ENCODE measurements around the gene MLANA.

Gene MLANA

DNA sequence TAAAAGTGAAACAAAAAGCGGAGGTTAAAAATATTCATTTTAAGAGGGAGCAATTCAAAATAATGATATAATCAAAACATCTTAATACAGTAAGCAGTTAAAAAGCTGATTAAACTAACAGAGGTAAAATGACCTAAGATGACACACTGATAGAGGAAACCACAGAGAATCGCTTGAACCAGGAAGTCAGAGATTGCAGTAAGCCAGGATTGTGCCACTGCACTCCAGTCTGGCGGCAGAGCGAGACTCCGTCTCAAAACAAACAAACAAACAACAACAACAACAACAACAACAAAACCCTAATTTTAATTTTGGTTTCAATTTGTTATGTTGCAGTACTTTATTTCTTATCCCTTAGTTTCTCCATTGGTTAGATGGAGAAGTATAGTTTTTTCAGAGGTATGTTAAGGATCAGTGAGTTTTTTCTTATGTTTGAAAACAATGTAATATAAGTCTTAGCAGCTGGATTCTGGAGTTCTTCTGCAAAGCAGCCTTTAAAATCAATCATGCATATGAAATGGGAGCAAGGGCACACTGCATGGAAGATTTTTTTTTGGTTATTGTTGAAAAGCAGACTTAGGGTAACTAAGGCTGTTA lies 58.5 kb downstream of the MLANA start (continued):
- TF ChIP-seq, protein P1, sequence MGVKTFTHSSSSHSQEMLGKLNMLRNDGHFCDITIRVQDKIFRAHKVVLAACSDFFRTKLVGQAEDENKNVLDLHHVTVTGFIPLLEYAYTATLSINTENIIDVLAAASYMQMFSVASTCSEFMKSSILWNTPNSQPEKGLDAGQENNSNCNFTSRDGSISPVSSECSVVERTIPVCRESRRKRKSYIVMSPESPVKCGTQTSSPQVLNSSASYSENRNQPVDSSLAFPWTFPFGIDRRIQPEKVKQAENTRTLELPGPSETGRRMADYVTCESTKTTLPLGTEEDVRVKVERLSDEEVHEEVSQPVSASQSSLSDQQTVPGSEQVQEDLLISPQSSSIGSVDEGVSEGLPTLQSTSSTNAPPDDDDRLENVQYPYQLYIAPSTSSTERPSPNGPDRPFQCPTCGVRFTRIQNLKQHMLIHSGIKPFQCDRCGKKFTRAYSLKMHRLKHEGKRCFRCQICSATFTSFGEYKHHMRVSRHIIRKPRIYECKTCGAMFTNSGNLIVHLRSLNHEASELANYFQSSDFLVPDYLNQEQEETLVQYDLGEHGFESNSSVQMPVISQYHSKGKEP (tag by site-specific recombination; IDR thresholded peaks at IDR 0.05) = peak; percentile 86
- TF ChIP-seq ZNF792 (tag by site-specific recombination; IDR thresholded peaks at IDR 0.05) (no peak), ZNF610 (tag by site-specific recombination; IDR thresholded peaks at IDR 0.05; ENCODE audit: borderline replicate concordance) (no peak), GFI1B (tag by site-specific recombination; IDR thresholded peaks at IDR 0.05) (no peak), ZFP41 (tag by site-specific recombination; IDR thresholded peaks at IDR 0.05; ENCODE audit: borderline replicate concordance) (no peak), ZNF112 (tag by site-specific recombination; IDR thresholded peaks at IDR 0.05) (no peak), ZNF701 (tag by site-specific recombination; IDR thresholded peaks at IDR 0.05) (no peak), ZNF2 (tag by site-specific recombination; IDR thresholded peaks at IDR 0.05) (no peak), HOXA7 (CRISPR knock-in tag; IDR thresholded peaks at IDR 0.05; ENCODE audit: borderline replicate concordance) (no peak), ZNF140 (tag by site-specific recombination; IDR thresholded peaks at IDR 0.05) (no peak), OSR2 (tag by site-specific recombination; IDR thresholded peaks at IDR 0.05) (peak; percentile 82)
- TF ChIP-seq, protein P2, sequence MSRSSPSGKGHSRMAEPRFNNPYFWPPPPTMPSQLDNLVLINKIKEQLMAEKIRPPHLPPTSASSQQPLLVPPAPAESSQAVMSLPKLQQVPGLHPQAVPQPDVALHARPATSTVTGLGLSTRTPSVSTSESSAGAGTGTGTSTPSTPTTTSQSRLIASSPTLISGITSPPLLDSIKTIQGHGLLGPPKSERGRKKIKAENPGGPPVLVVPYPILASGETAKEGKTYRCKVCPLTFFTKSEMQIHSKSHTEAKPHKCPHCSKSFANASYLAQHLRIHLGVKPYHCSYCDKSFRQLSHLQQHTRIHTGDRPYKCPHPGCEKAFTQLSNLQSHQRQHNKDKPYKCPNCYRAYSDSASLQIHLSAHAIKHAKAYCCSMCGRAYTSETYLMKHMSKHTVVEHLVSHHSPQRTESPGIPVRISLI (tag by site-specific recombination; IDR thresholded peaks at IDR 0.05) = peak; percentile 69; the same call in 1 of the 2 replicates
- TF ChIP-seq, protein P3, sequence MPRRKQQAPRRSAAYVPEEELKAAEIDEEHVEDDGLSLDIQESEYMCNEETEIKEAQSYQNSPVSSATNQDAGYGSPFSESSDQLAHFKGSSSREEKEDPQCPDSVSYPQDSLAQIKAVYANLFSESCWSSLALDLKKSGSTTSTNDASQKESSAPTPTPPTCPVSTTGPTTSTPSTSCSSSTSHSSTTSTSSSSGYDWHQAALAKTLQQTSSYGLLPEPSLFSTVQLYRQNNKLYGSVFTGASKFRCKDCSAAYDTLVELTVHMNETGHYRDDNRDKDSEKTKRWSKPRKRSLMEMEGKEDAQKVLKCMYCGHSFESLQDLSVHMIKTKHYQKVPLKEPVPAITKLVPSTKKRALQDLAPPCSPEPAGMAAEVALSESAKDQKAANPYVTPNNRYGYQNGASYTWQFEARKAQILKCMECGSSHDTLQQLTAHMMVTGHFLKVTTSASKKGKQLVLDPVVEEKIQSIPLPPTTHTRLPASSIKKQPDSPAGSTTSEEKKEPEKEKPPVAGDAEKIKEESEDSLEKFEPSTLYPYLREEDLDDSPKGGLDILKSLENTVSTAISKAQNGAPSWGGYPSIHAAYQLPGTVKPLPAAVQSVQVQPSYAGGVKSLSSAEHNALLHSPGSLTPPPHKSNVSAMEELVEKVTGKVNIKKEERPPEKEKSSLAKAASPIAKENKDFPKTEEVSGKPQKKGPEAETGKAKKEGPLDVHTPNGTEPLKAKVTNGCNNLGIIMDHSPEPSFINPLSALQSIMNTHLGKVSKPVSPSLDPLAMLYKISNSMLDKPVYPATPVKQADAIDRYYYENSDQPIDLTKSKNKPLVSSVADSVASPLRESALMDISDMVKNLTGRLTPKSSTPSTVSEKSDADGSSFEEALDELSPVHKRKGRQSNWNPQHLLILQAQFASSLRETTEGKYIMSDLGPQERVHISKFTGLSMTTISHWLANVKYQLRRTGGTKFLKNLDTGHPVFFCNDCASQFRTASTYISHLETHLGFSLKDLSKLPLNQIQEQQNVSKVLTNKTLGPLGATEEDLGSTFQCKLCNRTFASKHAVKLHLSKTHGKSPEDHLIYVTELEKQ (tag by site-specific recombination; IDR thresholded peaks at IDR 0.05; ENCODE audit: borderline replicate concordance) = peak; percentile 38; the same call in 1 of the 2 replicates
- TF ChIP-seq, protein P4, sequence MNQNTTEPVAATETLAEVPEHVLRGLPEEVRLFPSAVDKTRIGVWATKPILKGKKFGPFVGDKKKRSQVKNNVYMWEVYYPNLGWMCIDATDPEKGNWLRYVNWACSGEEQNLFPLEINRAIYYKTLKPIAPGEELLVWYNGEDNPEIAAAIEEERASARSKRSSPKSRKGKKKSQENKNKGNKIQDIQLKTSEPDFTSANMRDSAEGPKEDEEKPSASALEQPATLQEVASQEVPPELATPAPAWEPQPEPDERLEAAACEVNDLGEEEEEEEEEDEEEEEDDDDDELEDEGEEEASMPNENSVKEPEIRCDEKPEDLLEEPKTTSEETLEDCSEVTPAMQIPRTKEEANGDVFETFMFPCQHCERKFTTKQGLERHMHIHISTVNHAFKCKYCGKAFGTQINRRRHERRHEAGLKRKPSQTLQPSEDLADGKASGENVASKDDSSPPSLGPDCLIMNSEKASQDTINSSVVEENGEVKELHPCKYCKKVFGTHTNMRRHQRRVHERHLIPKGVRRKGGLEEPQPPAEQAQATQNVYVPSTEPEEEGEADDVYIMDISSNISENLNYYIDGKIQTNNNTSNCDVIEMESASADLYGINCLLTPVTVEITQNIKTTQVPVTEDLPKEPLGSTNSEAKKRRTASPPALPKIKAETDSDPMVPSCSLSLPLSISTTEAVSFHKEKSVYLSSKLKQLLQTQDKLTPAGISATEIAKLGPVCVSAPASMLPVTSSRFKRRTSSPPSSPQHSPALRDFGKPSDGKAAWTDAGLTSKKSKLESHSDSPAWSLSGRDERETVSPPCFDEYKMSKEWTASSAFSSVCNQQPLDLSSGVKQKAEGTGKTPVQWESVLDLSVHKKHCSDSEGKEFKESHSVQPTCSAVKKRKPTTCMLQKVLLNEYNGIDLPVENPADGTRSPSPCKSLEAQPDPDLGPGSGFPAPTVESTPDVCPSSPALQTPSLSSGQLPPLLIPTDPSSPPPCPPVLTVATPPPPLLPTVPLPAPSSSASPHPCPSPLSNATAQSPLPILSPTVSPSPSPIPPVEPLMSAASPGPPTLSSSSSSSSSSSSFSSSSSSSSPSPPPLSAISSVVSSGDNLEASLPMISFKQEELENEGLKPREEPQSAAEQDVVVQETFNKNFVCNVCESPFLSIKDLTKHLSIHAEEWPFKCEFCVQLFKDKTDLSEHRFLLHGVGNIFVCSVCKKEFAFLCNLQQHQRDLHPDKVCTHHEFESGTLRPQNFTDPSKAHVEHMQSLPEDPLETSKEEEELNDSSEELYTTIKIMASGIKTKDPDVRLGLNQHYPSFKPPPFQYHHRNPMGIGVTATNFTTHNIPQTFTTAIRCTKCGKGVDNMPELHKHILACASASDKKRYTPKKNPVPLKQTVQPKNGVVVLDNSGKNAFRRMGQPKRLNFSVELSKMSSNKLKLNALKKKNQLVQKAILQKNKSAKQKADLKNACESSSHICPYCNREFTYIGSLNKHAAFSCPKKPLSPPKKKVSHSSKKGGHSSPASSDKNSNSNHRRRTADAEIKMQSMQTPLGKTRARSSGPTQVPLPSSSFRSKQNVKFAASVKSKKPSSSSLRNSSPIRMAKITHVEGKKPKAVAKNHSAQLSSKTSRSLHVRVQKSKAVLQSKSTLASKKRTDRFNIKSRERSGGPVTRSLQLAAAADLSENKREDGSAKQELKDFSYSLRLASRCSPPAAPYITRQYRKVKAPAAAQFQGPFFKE (tag by site-specific recombination; IDR thresholded peaks at IDR 0.05; ENCODE audit: borderline replicate concordance) = no peak

DNA sequence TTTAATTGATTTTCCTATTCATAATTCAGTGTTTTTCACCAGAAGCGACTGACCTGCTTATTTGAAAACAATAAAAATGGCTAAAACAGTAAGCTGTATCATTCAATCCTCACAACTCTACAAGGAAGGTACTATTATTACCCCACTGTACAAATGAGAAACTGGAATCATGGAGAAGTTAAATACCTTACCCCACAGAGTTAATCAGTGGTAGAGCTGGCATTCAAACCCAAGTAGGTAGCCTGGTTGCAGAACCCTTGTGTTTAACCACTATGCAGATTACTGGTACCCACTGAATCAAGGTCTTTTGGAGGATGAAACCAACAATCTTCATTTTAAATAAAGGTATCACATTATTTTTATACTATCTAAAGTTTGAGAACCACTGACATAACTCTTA lies 59.6 kb downstream of the MLANA start:
- Histone ChIP-seq H3K4me3 (ENCODE audit: low read depth, low read length) (no peak overlapping the region), H3K4me1 (ENCODE audit: control insufficient read depth, insufficient read depth, low read length) (peaks cover 9% of the 10 kb centered on the region; the same call in 1 of the 2 replicates), H3K9me3 (ENCODE audit: control insufficient read depth, insufficient read depth, low read depth, low read length) (no peaks in the 10 kb centered on the region), H3K36me3 (ENCODE audit: control insufficient read depth in 2 of 2, insufficient read depth in 1 of 2, low read length in 2 of 2) (no peaks in the 10 kb centered on the region), H3K27ac (ENCODE audit: extremely low read depth, low read depth, low read length) (no peak overlapping the region)
- ChIA-PET CTCF (no interaction called here), POLR2A (interaction anchor here (1.4 kb wide), 1 partner anchor 58 kb away, joined by 3 read pairs; a partner anchor contains a TSS)
- TF ChIP-seq, protein P5, sequence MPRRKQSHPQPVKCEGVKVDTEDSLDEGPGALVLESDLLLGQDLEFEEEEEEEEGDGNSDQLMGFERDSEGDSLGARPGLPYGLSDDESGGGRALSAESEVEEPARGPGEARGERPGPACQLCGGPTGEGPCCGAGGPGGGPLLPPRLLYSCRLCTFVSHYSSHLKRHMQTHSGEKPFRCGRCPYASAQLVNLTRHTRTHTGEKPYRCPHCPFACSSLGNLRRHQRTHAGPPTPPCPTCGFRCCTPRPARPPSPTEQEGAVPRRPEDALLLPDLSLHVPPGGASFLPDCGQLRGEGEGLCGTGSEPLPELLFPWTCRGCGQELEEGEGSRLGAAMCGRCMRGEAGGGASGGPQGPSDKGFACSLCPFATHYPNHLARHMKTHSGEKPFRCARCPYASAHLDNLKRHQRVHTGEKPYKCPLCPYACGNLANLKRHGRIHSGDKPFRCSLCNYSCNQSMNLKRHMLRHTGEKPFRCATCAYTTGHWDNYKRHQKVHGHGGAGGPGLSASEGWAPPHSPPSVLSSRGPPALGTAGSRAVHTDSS (tag by site-specific recombination; IDR thresholded peaks at IDR 0.05) = no peak
- TF ChIP-seq ZNF292 (tag by site-specific recombination; IDR thresholded peaks at IDR 0.05; ENCODE audit: borderline replicate concordance, low read depth) (no peak), EGR2 (tag by site-specific recombination; IDR thresholded peaks at IDR 0.05; ENCODE audit: low read depth) (no peak), ZFP69B (tag by site-specific recombination; IDR thresholded peaks at IDR 0.05) (no peak), MEIS1 (CRISPR knock-in tag; IDR thresholded peaks at IDR 0.05; ENCODE audit: borderline replicate concordance) (no peak), ZNF768 (tag by site-specific recombination; IDR thresholded peaks at IDR 0.05) (no peak), TRIM28 (IDR thresholded peaks at IDR 0.05; ENCODE audit: borderline replicate concordance, low read length) (no peak), ZNF211 (tag by site-specific recombination; IDR thresholded peaks at IDR 0.05; ENCODE audit: low read depth) (no peak), ZNF266 (tag by site-specific recombination; IDR thresholded peaks at IDR 0.05; ENCODE audit: low read depth) (no peak), ZNF791 (tag by site-specific recombination; IDR thresholded peaks at IDR 0.05) (no peak)

All from HEK293 (cell line).